Activated naive CD4-positive, alpha-beta T cell treated with anti-CD3 and anti-CD28 coated beads, Interleukin-2, amount 10 ng/mL, durations not matched to agents 7 days and 5 days (primary cell): ENCODE results near the gene STRN3.
"Not testable (repeated sequence)": the region's sequence is repeated elsewhere in the genome, so short reads cannot be mapped to it uniquely, and the experiment has no call there.

Source experiments
- CTCF ChIA-PET: fragments of 350-600 bp; sonication (Branson Sonifier 250); formaldehyde crosslinking; loops from one replicate; lab custom pipeline; 2021; ENCODE audit warnings: antibody characterized with exemption; lab: Charles Lee
- DNase-seq: peaks from one replicate; pipeline ENCODE4 v3.0.0-alpha.2; 2020
- H3K27ac Mint-ChIP-seq: one replicate; pipeline ENCODE4 v1.8.0; 2021; ENCODE audit warnings: mild to moderate bottlenecking, moderate library complexity, mixed read lengths
- H3K27me3 Mint-ChIP-seq: one replicate; pipeline ENCODE4 v1.8.0; 2021; ENCODE audit warnings: mild to moderate bottlenecking, mixed read lengths
- H3K36me3 Mint-ChIP-seq: one replicate; pipeline ENCODE4 v1.8.0; 2021; ENCODE audit warnings: mixed read lengths
- H3K4me1 Mint-ChIP-seq: one replicate; pipeline ENCODE4 v1.8.0; 2021; ENCODE audit warnings: mixed read lengths
- H3K4me3 Mint-ChIP-seq: one replicate; pipeline ENCODE4 v1.8.0; 2021; ENCODE audit warnings: mild to moderate bottlenecking, moderate library complexity, mixed read lengths
- H3K9me3 Mint-ChIP-seq: one replicate; pipeline ENCODE4 v1.8.0; 2021; ENCODE audit warnings: mixed read lengths

STRN3 gene

GRCh38 chr14:30960216-30960615, 66.0 kb downstream of the STRN3 start:
- DNase-seq = no peak
- H3K9me3 Mint-ChIP-seq = peaks cover under 1% of the 10 kb centered on the region
- CTCF ChIA-PET = no interaction called here
- peaks cover 3% of the 10 kb centered on the region for H3K4me1 Mint-ChIP-seq
- H3K36me3 Mint-ChIP-seq = peaks cover 29% of the 10 kb centered on the region
- no peak overlapping the region for H3K4me3 Mint-ChIP-seq
- no peaks in the 10 kb centered on the region for H3K27me3 Mint-ChIP-seq
- no peak overlapping the region for H3K27ac Mint-ChIP-seq

- CTCF ChIA-PET = interaction anchor here (1.1 kb wide), 1 partner anchor 18 kb away, joined by 3 read pairs; no protein-coding TSS in a partner anchor
- Mint-ChIP-seq H3K27me3 (no peaks in the 10 kb centered on the region), H3K9me3 (no peaks in the 10 kb centered on the region), H3K27ac (no peak overlapping the region), H3K4me3 (no peak overlapping the region), H3K4me1 (peaks cover 3% of the 10 kb centered on the region), H3K36me3 (peaks cover 21% of the 10 kb centered on the region)
- no peak for DNase-seq
Observed at GRCh38 chr14:30958555-30959407, 67.4 kb downstream of the STRN3 start.

DNA sequence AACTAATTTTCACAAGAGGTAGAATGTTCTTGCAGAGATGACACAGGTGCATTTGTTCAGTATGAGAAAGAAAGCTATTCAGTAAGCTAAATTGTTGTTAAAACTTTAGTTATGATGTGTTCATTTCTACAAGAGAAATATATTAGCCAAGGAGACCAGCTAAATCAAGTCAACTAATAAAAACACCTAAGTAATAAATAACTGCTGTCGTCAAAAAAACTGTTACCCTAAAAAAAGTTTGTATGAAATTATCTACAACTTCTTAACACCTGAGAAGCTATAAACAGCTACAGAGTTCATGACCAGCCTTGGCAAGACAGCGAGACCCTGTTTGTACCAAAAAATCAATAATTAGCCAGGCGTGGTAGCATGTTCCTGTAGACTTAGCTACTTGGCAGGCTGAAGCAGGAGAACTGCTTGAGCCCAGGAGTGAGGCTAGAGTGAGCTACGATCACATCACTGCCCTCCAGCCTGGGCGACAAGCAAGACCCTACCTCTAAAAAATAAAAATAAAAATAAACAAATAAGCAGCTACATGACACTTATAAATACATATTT, 68.3 kb downstream of the STRN3 start:
- peaks cover 3% of the 10 kb centered on the region for H3K4me1 Mint-ChIP-seq
- H3K4me3 Mint-ChIP-seq = no peak overlapping the region
- no peak for DNase-seq
- H3K27me3 Mint-ChIP-seq = no peaks in the 10 kb centered on the region
- H3K27ac Mint-ChIP-seq = no peak overlapping the region
- no peaks in the 10 kb centered on the region for H3K9me3 Mint-ChIP-seq
- H3K36me3 Mint-ChIP-seq = peaks cover 16% of the 10 kb centered on the region
- CTCF ChIA-PET = interaction anchor here (1.1 kb wide), 1 partner anchor 17 kb away, joined by 3 read pairs; no protein-coding TSS in a partner anchor

- peaks cover 34% of the 10 kb centered on the region for H3K36me3 Mint-ChIP-seq
- CTCF ChIA-PET = no interaction called here
- H3K9me3 Mint-ChIP-seq = no peaks in the 10 kb centered on the region
- no peak overlapping the region for H3K27ac Mint-ChIP-seq
- no peaks in the 10 kb centered on the region for H3K4me1 Mint-ChIP-seq
- no peak for DNase-seq
- H3K4me3 Mint-ChIP-seq = no peak overlapping the region
- no peaks in the 10 kb centered on the region for H3K27me3 Mint-ChIP-seq
Observed at GRCh38 chr14:30949651-30950050, 76.5 kb downstream of the STRN3 start.

GRCh38 chr14:30943694-30944093, 82.5 kb downstream of the STRN3 start:
- Mint-ChIP-seq H3K36me3 (peaks cover 42% of the 10 kb centered on the region), H3K4me1 (no peaks in the 10 kb centered on the region), H3K27ac (no peak overlapping the region), H3K4me3 (no peak overlapping the region), H3K27me3 (no peaks in the 10 kb centered on the region), H3K9me3 (no peaks in the 10 kb centered on the region)
- no peak for DNase-seq
- CTCF ChIA-PET = no interaction called here

DNA sequence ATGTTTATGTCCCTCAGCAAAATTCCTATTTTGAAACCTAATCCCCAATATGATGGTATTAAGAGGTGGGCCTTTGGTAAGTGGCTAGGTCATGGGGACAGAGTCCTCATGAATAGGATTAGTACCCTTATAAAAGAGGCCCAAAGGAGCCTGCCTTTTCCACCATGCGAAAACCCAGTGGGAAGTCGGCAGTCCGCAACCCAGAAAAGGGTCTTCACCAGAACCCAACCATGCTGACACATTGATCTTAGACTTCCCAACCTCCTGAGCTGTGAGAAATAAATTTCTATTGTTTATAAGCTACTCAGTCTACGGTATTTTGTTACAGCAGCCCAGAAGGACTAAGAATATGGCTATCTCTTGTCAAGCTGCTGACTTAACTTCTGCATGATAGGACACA, 85.3 kb downstream of the STRN3 start:
- Mint-ChIP-seq H3K27me3 (no peaks in the 10 kb centered on the region), H3K36me3 (peaks cover 34% of the 10 kb centered on the region), H3K4me3 (no peak overlapping the region), H3K27ac (no peak overlapping the region), H3K4me1 (no peaks in the 10 kb centered on the region), H3K9me3 (no peaks in the 10 kb centered on the region)
- CTCF ChIA-PET = interaction anchor here (1.0 kb wide), 1 partner anchor 17 kb away, joined by 3 read pairs; no protein-coding TSS in a partner anchor
- DNase-seq = no peak

GRCh38 chr14:30938617-30939016, 87.6 kb downstream of the STRN3 start:
- H3K27me3 Mint-ChIP-seq = no peaks in the 10 kb centered on the region
- no peak overlapping the region for H3K27ac Mint-ChIP-seq
- no peak overlapping the region for H3K4me3 Mint-ChIP-seq
- peaks cover 34% of the 10 kb centered on the region for H3K36me3 Mint-ChIP-seq
- no peaks in the 10 kb centered on the region for H3K9me3 Mint-ChIP-seq
- no peak for DNase-seq
- H3K4me1 Mint-ChIP-seq = no peaks in the 10 kb centered on the region
- CTCF ChIA-PET = no interaction called here

- CTCF ChIA-PET = no interaction called here
- H3K4me3 Mint-ChIP-seq = no peak overlapping the region
- H3K9me3 Mint-ChIP-seq = no peaks in the 10 kb centered on the region
- H3K36me3 Mint-ChIP-seq = peaks cover 22% of the 10 kb centered on the region
- no peaks in the 10 kb centered on the region for H3K4me1 Mint-ChIP-seq
- no peak overlapping the region for H3K27ac Mint-ChIP-seq
- no peak for DNase-seq
- H3K27me3 Mint-ChIP-seq = no peaks in the 10 kb centered on the region
Observed at GRCh38 chr14:30935445-30935844, 90.7 kb downstream of the STRN3 start.

DNA sequence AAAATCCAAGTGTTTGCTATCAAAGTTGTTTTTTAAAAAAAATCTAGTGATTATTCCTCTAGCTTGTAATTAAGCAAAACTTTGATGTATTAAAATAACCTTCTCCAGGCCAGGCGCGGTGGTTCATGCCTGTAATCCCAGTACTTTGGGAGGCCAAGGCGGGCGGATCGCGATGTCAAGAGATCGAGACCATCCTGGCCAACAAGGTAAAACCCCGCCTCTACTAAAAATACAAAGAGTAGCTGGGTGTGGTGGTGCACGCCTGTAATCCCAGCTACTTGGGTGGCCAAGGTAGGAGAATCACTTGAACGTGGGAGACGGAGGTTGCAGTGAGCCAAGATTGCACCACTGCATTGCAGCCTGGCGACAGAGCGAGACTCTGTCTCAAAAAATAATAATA, 92.2 kb downstream of the STRN3 start:
- H3K27ac Mint-ChIP-seq, H3K9me3 Mint-ChIP-seq, H3K4me1 Mint-ChIP-seq, H3K4me3 Mint-ChIP-seq, CTCF ChIA-PET, H3K27me3 Mint-ChIP-seq, DNase-seq: not testable (repeated sequence)
- peaks cover 20% of the 10 kb centered on the region for H3K36me3 Mint-ChIP-seq

DNA sequence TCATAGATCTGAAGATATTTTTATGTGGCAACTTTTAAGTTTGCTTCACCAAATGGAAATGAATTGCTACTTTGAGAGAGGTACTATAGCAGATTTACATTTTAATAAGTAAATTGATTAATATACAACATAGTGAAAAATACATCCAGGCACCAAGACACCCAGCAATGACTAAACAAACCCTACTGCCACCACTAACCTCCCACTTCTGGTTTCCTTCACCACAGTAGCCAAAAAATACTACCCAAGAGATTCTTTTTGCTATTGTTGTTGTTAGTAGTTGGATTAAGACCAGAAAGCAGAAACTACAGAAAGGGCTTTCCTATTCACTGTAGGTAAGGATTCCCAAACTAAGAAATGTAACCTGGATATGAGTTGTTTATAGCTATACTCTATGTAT, 97.7 kb downstream of the STRN3 start:
- peaks cover 8% of the 10 kb centered on the region for H3K36me3 Mint-ChIP-seq
- H3K4me3 Mint-ChIP-seq = no peak overlapping the region
- peaks cover 6% of the 10 kb centered on the region for H3K4me1 Mint-ChIP-seq
- CTCF ChIA-PET = interaction anchor here (1.2 kb wide), 1 partner anchor 11 kb away, joined by 3 read pairs; no protein-coding TSS in a partner anchor
- no peaks in the 10 kb centered on the region for H3K27me3 Mint-ChIP-seq
- no peaks in the 10 kb centered on the region for H3K9me3 Mint-ChIP-seq
- no peak overlapping the region for H3K27ac Mint-ChIP-seq
- no peak for DNase-seq

DNA sequence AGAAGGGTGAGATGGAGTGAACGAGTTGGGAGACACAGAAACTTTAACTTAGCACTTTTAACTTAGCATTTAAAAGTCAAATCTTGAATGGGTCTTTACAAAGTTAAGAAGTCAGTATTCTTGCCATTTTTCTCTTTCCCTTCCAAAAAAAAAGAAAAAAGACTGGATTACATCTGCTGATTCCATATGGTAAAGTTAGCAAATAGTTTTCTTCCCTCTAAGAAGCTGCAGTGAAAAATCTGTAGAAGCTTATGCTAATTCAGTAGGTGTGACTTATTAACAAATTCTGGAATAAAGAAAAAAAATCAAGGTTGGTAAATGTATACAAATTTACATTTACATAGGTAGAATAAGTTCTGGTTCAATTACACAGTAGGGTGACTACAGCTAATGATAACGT, 100.9 kb downstream of the STRN3 start:
- CTCF ChIA-PET = interaction anchor here (1.0 kb wide), 1 partner anchor 52 kb away, joined by 3 read pairs; no protein-coding TSS in a partner anchor
- no peak for DNase-seq
- no peaks in the 10 kb centered on the region for H3K9me3 Mint-ChIP-seq
- H3K27me3 Mint-ChIP-seq = no peaks in the 10 kb centered on the region
- peaks cover 20% of the 10 kb centered on the region for H3K4me1 Mint-ChIP-seq
- H3K36me3 Mint-ChIP-seq = peaks cover 18% of the 10 kb centered on the region
- no peak overlapping the region for H3K27ac Mint-ChIP-seq
- H3K4me3 Mint-ChIP-seq = no peak overlapping the region

- H3K27ac Mint-ChIP-seq = no peak overlapping the region
- H3K4me3 Mint-ChIP-seq = no peak overlapping the region
- H3K4me1 Mint-ChIP-seq = peaks cover 15% of the 10 kb centered on the region
- CTCF ChIA-PET = no interaction called here
- H3K36me3 Mint-ChIP-seq = peaks cover 17% of the 10 kb centered on the region
- no peaks in the 10 kb centered on the region for H3K27me3 Mint-ChIP-seq
- H3K9me3 Mint-ChIP-seq = no peaks in the 10 kb centered on the region
- no peak for DNase-seq
Observed at GRCh38 chr14:30921788-30922187, 104.4 kb downstream of the STRN3 start.

DNA sequence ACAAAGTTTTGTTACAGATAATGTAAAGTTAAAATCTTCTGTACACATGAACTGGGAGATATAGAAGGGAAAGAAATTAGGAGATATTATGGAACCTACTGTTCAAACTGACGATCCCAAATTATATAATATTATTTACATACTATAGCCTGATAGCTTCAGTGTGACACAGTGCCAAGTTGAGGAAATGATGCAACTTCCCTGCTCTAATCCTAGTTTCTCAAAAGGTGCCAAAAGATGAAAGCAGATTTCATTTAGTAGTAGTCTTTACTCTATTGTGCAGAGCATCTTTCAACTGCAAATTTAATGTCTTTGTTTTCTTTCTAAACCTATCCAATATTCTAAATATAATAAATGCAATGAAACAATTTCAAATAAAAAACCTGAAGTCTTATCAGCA, 104.9 kb downstream of the STRN3 start:
- CTCF ChIA-PET = interaction anchor here (0.7 kb wide), 1 partner anchor 13 kb away, joined by 3 read pairs; no protein-coding TSS in a partner anchor
- DNase-seq = no peak

DNA sequence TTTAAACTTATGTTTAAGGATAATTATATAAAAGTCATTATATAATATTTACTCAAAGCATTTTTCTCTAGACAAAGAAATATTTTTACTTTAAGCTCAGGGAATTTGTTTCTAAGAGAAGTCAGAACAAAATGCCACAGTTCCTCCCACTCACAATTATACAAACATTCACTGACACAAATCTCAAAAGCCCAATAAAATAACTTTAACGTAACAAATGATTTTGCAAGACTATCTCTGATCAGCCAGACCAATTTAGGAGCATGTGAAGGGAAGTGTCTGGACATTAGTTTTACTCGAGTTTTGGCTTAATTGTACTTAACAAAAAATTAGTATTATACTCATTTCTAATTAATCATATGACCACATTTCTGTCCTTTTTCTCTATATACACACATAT, 110.6 kb downstream of the STRN3 start:
- Mint-ChIP-seq H3K27ac (no peak overlapping the region), H3K4me1 (peaks cover 2% of the 10 kb centered on the region), H3K4me3 (no peak overlapping the region), H3K9me3 (no peaks in the 10 kb centered on the region), H3K27me3 (no peaks in the 10 kb centered on the region), H3K36me3 (peaks cover 16% of the 10 kb centered on the region)
- DNase-seq = no peak
- CTCF ChIA-PET = no interaction called here

More for the DNA sequence above, 104.9 kb downstream of the STRN3 start:
- H3K4me1 Mint-ChIP-seq = peaks cover 15% of the 10 kb centered on the region
- no peak overlapping the region for H3K4me3 Mint-ChIP-seq
- no peak overlapping the region for H3K27ac Mint-ChIP-seq
- H3K36me3 Mint-ChIP-seq = peaks cover 17% of the 10 kb centered on the region
- H3K9me3 Mint-ChIP-seq = no peaks in the 10 kb centered on the region
- no peaks in the 10 kb centered on the region for H3K27me3 Mint-ChIP-seq

- peaks cover 13% of the 10 kb centered on the region for H3K36me3 Mint-ChIP-seq
- H3K4me1 Mint-ChIP-seq = no peaks in the 10 kb centered on the region
- H3K4me3 Mint-ChIP-seq = no peak overlapping the region
- no peak for DNase-seq
- no peak overlapping the region for H3K27ac Mint-ChIP-seq
- CTCF ChIA-PET = no interaction called here
- no peaks in the 10 kb centered on the region for H3K27me3 Mint-ChIP-seq
- no peaks in the 10 kb centered on the region for H3K9me3 Mint-ChIP-seq
Observed at GRCh38 chr14:30914812-30915211, 111.4 kb downstream of the STRN3 start.
